NCI-H774 (cell line): ENCODE measurements around the gene CLEC2D.
"Not testable (repeated sequence)": the region's sequence is repeated elsewhere in the genome, so short reads cannot be mapped to it uniquely, and the experiment has no call there.

Experiments
- DNase-seq: peaks from one replicate; lab custom pipeline; 2025; lab: John Stamatoyannopoulos, UW

Gene CLEC2D

GRCh38 chr12:9729082-9729481, 59.6 kb downstream of the CLEC2D start:
- DNase-seq, result no peak

GRCh38 chr12:9730011-9730410, 60.5 kb downstream of the CLEC2D start:
- no peak for DNase-seq

GRCh38 chr12:9730591-9730990, 61.1 kb downstream of the CLEC2D start:
- no peak for DNase-seq

GRCh38 chr12:9731393-9731792, 61.9 kb downstream of the CLEC2D start:
- no peak for DNase-seq

GRCh38 chr12:9731797-9732196, 62.3 kb downstream of the CLEC2D start:
- DNase-seq, result no peak

- no peak for DNase-seq
Measured at GRCh38 chr12:9732921-9733461, 63.5 kb downstream of the CLEC2D start, which contains the start of gene CLECL1. Gene CLECL1, minus strand, starts transcription at chr12:9733097.

GRCh38 chr12:9735601-9736000, 66.1 kb downstream of the CLEC2D start:
- DNase-seq, result no peak

- DNase-seq, result no peak
Measured at GRCh38 chr12:9736936-9737705, 67.6 kb downstream of the CLEC2D start.

GRCh38 chr12:9738905-9739304, 69.4 kb downstream of the CLEC2D start:
- DNase-seq, result not testable (repeated sequence)

- not testable (repeated sequence) for DNase-seq
Measured at GRCh38 chr12:9739404-9740105, 70.0 kb downstream of the CLEC2D start.

- DNase-seq, result no peak
Measured at GRCh38 chr12:9740106-9740750, 70.7 kb downstream of the CLEC2D start.

- DNase-seq, result no peak
Measured at GRCh38 chr12:9741726-9742125, 72.2 kb downstream of the CLEC2D start.

- DNase-seq, result no peak
Measured at GRCh38 chr12:9742661-9743060, 73.1 kb downstream of the CLEC2D start.

GRCh38 chr12:9745199-9745598, 75.7 kb downstream of the CLEC2D start:
- no peak for DNase-seq
